Measurements from ENCODE around the gene CDC27. TPM values are rescaled to one million over a fixed set of nuclear protein-coding genes. Genes with fewer than 3 reads are reported as not detected.
"Not testable (repeated sequence)": the region's sequence is repeated elsewhere in the genome, so short reads cannot be mapped to it uniquely, and the experiment has no call there.

Gene CDC27
- total RNA-seq, 6 experiments from 2014 or later, result 27.5 to 50.4 (median 32.9) TPM

- ATAC-seq (no peak), DNase-seq (no peak)
- intact Hi-C loops (cut with DNase I), result no loop called here
- Histone ChIP-seq H3K27ac (no peak overlapping the region), H3K4me1 (no peaks in the 10 kb centered on the region), H3K36me3 (peaks cover 0 to 24% (median 4%) of the 10 kb centered on the region in 4 donors), H3K4me3 (no peak overlapping the region), H3K27me3 (no peaks in the 10 kb centered on the region), H3K9me3 (no peaks in the 10 kb centered on the region)
- WGBS (ENCODE audit: insufficient coverage, low coverage, low lambda C conversion rate, missing lambda C conversion rate), result 97% methylated on average over 5 of the region's 5 CpGs
- TF ChIP-seq POLR2A (IDR thresholded peaks at IDR 0.05) (no peak), CTCF (IDR thresholded peaks at IDR 0.05) (no peak)
These were observed 68.5 kb downstream of the CDC27 start for GRCh38 chr17:47120521-47121095.

- ATAC-seq, result no peak
- H3K36me3 ChIP-seq, result peaks cover 0 to 24% (median 4%) of the 10 kb centered on the region in 4 donors
- H3K4me1 ChIP-seq, result no peaks in the 10 kb centered on the region
- DNase-seq, result no peak
- TF ChIP-seq CTCF (IDR thresholded peaks at IDR 0.05), result no peak
- no peak for TF ChIP-seq POLR2A (IDR thresholded peaks at IDR 0.05)
- no peaks in the 10 kb centered on the region for H3K27me3 ChIP-seq
- 92% methylated on average over 2 of the region's 2 CpGs for WGBS (ENCODE audit: insufficient coverage, low coverage, low lambda C conversion rate, missing lambda C conversion rate)
- no peaks in the 10 kb centered on the region for H3K9me3 ChIP-seq
- H3K4me3 ChIP-seq, result no peak overlapping the region
- H3K27ac ChIP-seq, result no peak overlapping the region
- intact Hi-C loops (cut with DNase I), result no loop called here
These were observed 69.2 kb downstream of the CDC27 start for GRCh38 chr17:47119746-47120520.

- Histone ChIP-seq H3K4me1 (no peaks in the 10 kb centered on the region), H3K4me3 (no peak overlapping the region), H3K27ac (no peak overlapping the region), H3K36me3 (peaks cover 0 to 20% (median 2%) of the 10 kb centered on the region in 4 donors), H3K27me3 (no peaks in the 10 kb centered on the region), H3K9me3 (no peaks in the 10 kb centered on the region)
- TF ChIP-seq CTCF (IDR thresholded peaks at IDR 0.05) (no peak), POLR2A (IDR thresholded peaks at IDR 0.05) (no peak)
- intact Hi-C loops (cut with DNase I), result no loop called here
- DNase-seq (no peak), ATAC-seq (no peak)
- 84% methylated on average over 3 of the region's 3 CpGs for WGBS (ENCODE audit: insufficient coverage, low coverage, low lambda C conversion rate, missing lambda C conversion rate)
These were observed 71.7 kb downstream of the CDC27 start for GRCh38 chr17:47117386-47117785.

GRCh38 chr17:47106130-47106529 lies 83.0 kb downstream of the CDC27 start:
- DNase-seq (no peak), ATAC-seq (no peak)
- intact Hi-C loops (cut with DNase I), result no loop called here
- Histone ChIP-seq H3K27me3 (no peaks in the 10 kb centered on the region), H3K4me1 (no peaks in the 10 kb centered on the region), H3K4me3 (no peak overlapping the region), H3K27ac (no peak overlapping the region), H3K9me3 (no peaks in the 10 kb centered on the region), H3K36me3 (no peaks in the 10 kb centered on the region)
- WGBS (ENCODE audit: insufficient coverage, low coverage, low lambda C conversion rate, missing lambda C conversion rate), result 70% methylated on average over 2 of the region's 7 CpGs
- TF ChIP-seq CTCF (IDR thresholded peaks at IDR 0.05) (no peak), POLR2A (IDR thresholded peaks at IDR 0.05) (no peak)

GRCh38 chr17:47105246-47105645 lies 83.8 kb downstream of the CDC27 start:
- H3K9me3 ChIP-seq; H3K4me3 ChIP-seq; H3K4me1 ChIP-seq; intact Hi-C loops (cut with DNase I); H3K27me3 ChIP-seq; DNase-seq; ATAC-seq; H3K36me3 ChIP-seq; H3K27ac ChIP-seq: not testable (repeated sequence)
- WGBS (ENCODE audit: insufficient coverage, low coverage, low lambda C conversion rate, missing lambda C conversion rate), result 13% methylated on average over 1 of the region's 1 CpG

Data from right lobe of liver (tissue), 6 donors.